SK-N-SH (cell line): ENCODE measurements around the gene LGR4. TPM values are rescaled to one million over a fixed set of nuclear protein-coding genes. Genes with fewer than 3 reads are reported as not detected.

Source experiments
- CTCF ChIA-PET: fragments of 300-600, 350-600 bp; formaldehyde crosslinking; extraction: SDS; loops from one replicate; lab custom pipeline; 2021; lab: Yijun Ruan, JAX
- POLR2A ChIA-PET: fragments of 350-600 bp; sonication (Branson Sonifier 250); formaldehyde crosslinking; extraction: SDS; loops from one replicate; lab custom pipeline; 2020; ENCODE audit warnings: antibody characterized with exemption, inconsistent platforms; lab: Yijun Ruan, JAX
- DNase-seq: peaks from one replicate; pipeline ENCODE4 v3.0.0; 2012
- H2AFZ ChIP-seq: fragments of 200-600 bp; sonication (generic); 2 replicates; pipeline ENCODE4 v1.8.1; 2016; ENCODE audit warnings: antibody characterized with exemption, mild to moderate bottlenecking, low read depth
- H3F3A ChIP-seq: fragments of 200-600 bp; sonication (generic); replicated peaks from 2 replicates; pipeline ENCODE3; 2016; ENCODE audit warnings: antibody characterized with exemption, mild to moderate bottlenecking; ENCODE audit not compliant: insufficient read depth
- H3K27ac ChIP-seq, 2 experiments: fragments of 200-500 bp in 1 of 2; fragments of 200-600 bp in 1 of 2; sonication (Bioruptor generic) in 1 of 2; sonication (generic), shearing (Covaris generic) in 1 of 2; 2 replicates each; pipeline versions ENCODE4 v1.5.1 to v1.6.1; 2014 to 2016; ENCODE audit warnings: low read depth in 2 of 2, inconsistent platforms in 1 of 2, low read length in 1 of 2, mild to moderate bottlenecking in 1 of 2, mixed read lengths in 1 of 2
- H3K27me3 ChIP-seq: fragments of 200-600 bp; sonication (generic), shearing (Covaris generic); 2 replicates; pipeline ENCODE4 v1.6.1; 2016; ENCODE audit warnings: mixed run types; ENCODE audit not compliant: insufficient read depth
- H3K36me3 ChIP-seq, 2 experiments: fragments of 200-500 bp in 1 of 2; fragments of 200-600 bp in 1 of 2; sonication (Bioruptor generic) in 1 of 2; sonication (generic) in 1 of 2; replicated peaks in 1 of 2; 2 replicates each; pipeline versions ENCODE3 to v1.5.1; 2014 to 2016; ENCODE audit warnings: low read length in 1 of 2, mild to moderate bottlenecking in 1 of 2; ENCODE audit not compliant: insufficient read depth in 2 of 2, control insufficient read depth in 1 of 2
- H3K4me1 ChIP-seq, 2 experiments: fragments of 200-500 bp in 1 of 2; fragments of 200-600 bp in 1 of 2; sonication (Bioruptor generic) in 1 of 2; sonication (generic), shearing (Covaris generic) in 1 of 2; 2 replicates each; pipeline versions ENCODE4 v1.5.1 to v1.6.1; 2014 to 2016; ENCODE audit warnings: low read depth in 1 of 2, low read length in 1 of 2, mixed run types in 1 of 2; ENCODE audit not compliant: insufficient read depth in 2 of 2, control insufficient read depth in 1 of 2
- H3K4me2 ChIP-seq: fragments of 200-600 bp; sonication (generic), shearing (Covaris generic); 2 replicates; pipeline ENCODE4 v1.6.1; 2017; ENCODE audit warnings: mixed run types
- H3K4me3 ChIP-seq, 2 experiments: fragments of 200-500 bp in 1 of 2; fragments of 200-600 bp in 1 of 2; sonication (Bioruptor generic) in 1 of 2; sonication (generic), shearing (Covaris generic) in 1 of 2; 2 replicates each; pipeline versions ENCODE4 v1.5.1 to v1.8.1; 2014 to 2016; ENCODE audit warnings: low read depth in 2 of 2, inconsistent platforms in 1 of 2, low read length in 1 of 2, mild to moderate bottlenecking in 1 of 2, mixed read lengths in 1 of 2, moderate library complexity in 1 of 2
- H3K79me2 ChIP-seq: fragments of 200-600 bp; sonication (generic); 2 replicates; pipeline ENCODE4 v1.8.1; 2017; ENCODE audit warnings: mild to moderate bottlenecking; ENCODE audit not compliant: insufficient read depth
- H3K9ac ChIP-seq: fragments of 200-600 bp; sonication (generic); 2 replicates; pipeline ENCODE4 v1.6.1; 2017; ENCODE audit warnings: mixed run types
- H3K9me2 ChIP-seq: fragments of 200-600 bp; sonication (generic); 2 replicates; pipeline ENCODE4 v1.6.1; 2017; ENCODE audit warnings: mixed run types
- H3K9me3 ChIP-seq: fragments of 200-600 bp; sonication (generic); 2 replicates; pipeline ENCODE4 v1.6.1; 2017; ENCODE audit warnings: mixed run types, mild to moderate bottlenecking, moderate library complexity
- H4K20me1 ChIP-seq: fragments of 200-600 bp; sonication (generic); 2 replicates; pipeline ENCODE4 v1.6.1; 2017; ENCODE audit warnings: mild to moderate bottlenecking, mixed run types; ENCODE audit not compliant: insufficient read depth
- EZH2phosphoT487 ChIP-seq: fragments of 200-600 bp; sonication (generic); IDR thresholded peaks from 2 replicates; pipeline ENCODE4 v1.6.1; 2017; ENCODE audit warnings: low read depth, mixed run types, mild to moderate bottlenecking, antibody characterized with exemption, moderate library complexity, borderline replicate concordance
- FOSL2 ChIP-seq: IDR thresholded peaks from 2 replicates; pipeline ENCODE4 v1.4.0; 2012; ENCODE audit warnings: low read depth, mild to moderate bottlenecking, moderate library complexity, borderline replicate concordance
- FOXJ3 ChIP-seq: sonication (generic); formaldehyde crosslinking; IDR thresholded peaks from 2 replicates; pipeline ENCODE4 v1.5.1; 2020; ENCODE audit warnings: mild to moderate bottlenecking, missing genetic modification reagents
- FOXM1 ChIP-seq: IDR thresholded peaks from 2 replicates; pipeline ENCODE4 v1.4.0; 2012; ENCODE audit warnings: low read depth, mild to moderate bottlenecking
- GABPA ChIP-seq: IDR thresholded peaks from 2 replicates; pipeline ENCODE4 v1.4.0; 2012; ENCODE audit warnings: low read depth, mild to moderate bottlenecking
- IRF3 ChIP-seq: fragments of 150-350 bp; IDR thresholded peaks from 2 replicates; pipeline ENCODE4 v1.6.1; 2016; ENCODE audit warnings: mild to moderate bottlenecking, low read depth, low read length
- MAX ChIP-seq: IDR thresholded peaks from 2 replicates; pipeline ENCODE4 v1.4.0; 2012; ENCODE audit warnings: low read depth
- MEF2A ChIP-seq: IDR thresholded peaks from 2 replicates; pipeline ENCODE4 v1.4.0; 2012; ENCODE audit warnings: low read depth, borderline replicate concordance
- NFIC ChIP-seq: IDR thresholded peaks from 2 replicates; pipeline ENCODE4 v1.4.0; 2012; ENCODE audit warnings: borderline replicate concordance
- NRF1 ChIP-seq: IDR thresholded peaks from 2 replicates; pipeline ENCODE4 v1.6.1; 2012; ENCODE audit warnings: low read depth, mild to moderate bottlenecking, low read length
- POLR2AphosphoS5 ChIP-seq: IDR thresholded peaks from 2 replicates; pipeline ENCODE4 v1.6.1; 2012; ENCODE audit warnings: low read depth, low read length
- RAD21 ChIP-seq: IDR thresholded peaks from 2 replicates; pipeline ENCODE4 v1.6.1; 2012; ENCODE audit warnings: mild to moderate bottlenecking, low read length
- REST ChIP-seq: IDR thresholded peaks from 2 replicates; pipeline ENCODE4 v1.6.1; 2012; ENCODE audit warnings: mild to moderate bottlenecking, low read depth, low read length, moderate library complexity
- TAF1 ChIP-seq: IDR thresholded peaks from 2 replicates; pipeline ENCODE4 v1.6.1; 2012; ENCODE audit warnings: low read depth, mild to moderate bottlenecking, low read length, moderate library complexity, borderline replicate concordance
- TCF12 ChIP-seq: IDR thresholded peaks from 2 replicates; pipeline ENCODE4 v1.4.0; 2012
- YY1 ChIP-seq: IDR thresholded peaks from 2 replicates; pipeline ENCODE4 v1.4.0; 2012; ENCODE audit warnings: low read depth, mild to moderate bottlenecking
- WGBS: methylation state at CpG from one replicate; pipeline ENCODE4 v1.1.6; 2017; ENCODE audit warnings: low lambda C conversion rate; 5-methylcytosine and 5-hydroxymethylcytosine counted together
- polyA plus RNA-seq, 3 experiments: library from polyadenylated mRNA; depleted of rRNA; stranded (reverse); fragments of >200 nt; gene quantifications; 2 replicates each; pipeline ENCODE4 v1.2.3, GENCODE V29; 2012

LGR4 gene
- polyA plus RNA-seq, 1 of the 3 experiments (the other 2 are of a cell fraction): 2.6 TPM

GRCh38 chr11:27465629-27466028, 7.0 kb downstream of the LGR4 start:
- no peak for TF ChIP-seq GABPA
- TF ChIP-seq REST: no peak
- TF ChIP-seq NRF1: no peak
- TF ChIP-seq IRF3: no peak
- TF ChIP-seq FOXJ3 (CRISPR knock-in tag): no peak
- TF ChIP-seq MEF2A: no peak
- TF ChIP-seq TCF12: no peak
- no peak for TF ChIP-seq FOSL2
- TF ChIP-seq RAD21: no peak
- TF ChIP-seq MAX: no peak
- no peak for TF ChIP-seq TAF1
- TF ChIP-seq FOXM1: no peak
- no peak for TF ChIP-seq EZH2phosphoT487
- no peak for TF ChIP-seq NFIC
- TF ChIP-seq POLR2AphosphoS5: no peak
- TF ChIP-seq YY1: no peak
- TF ChIP-seq, all 33 proteins: peak for 0
- peaks cover under 1 to 55% of the 10 kb centered on the region in 2 experiments for H3K4me1 ChIP-seq

More at GRCh38 chr11:27465629-27466028, 7.0 kb downstream of the LGR4 start:
- no peaks in the 10 kb centered on the region for H3K9me2 ChIP-seq
- CTCF ChIA-PET: interaction anchor here (0.7 to 2.1 kb wide), 6 partner anchors 9 to 282 kb away, joined by 3 to 7 read pairs (median 4); no protein-coding TSS in a partner anchor
- peaks cover 35% of the 10 kb centered on the region for H3K79me2 ChIP-seq
- no peaks in the 10 kb centered on the region for H3K36me3 ChIP-seq
- DNase-seq: no peak
- no peak overlapping the region for H3K9ac ChIP-seq
- no peaks in the 10 kb centered on the region for H3F3A ChIP-seq
- WGBS: 82% methylated on average over 3 of the region's 3 CpGs
- POLR2A ChIA-PET: no interaction called here
- no peaks in the 10 kb centered on the region for H3K9me3 ChIP-seq
- H3K4me3 ChIP-seq: no peak overlapping the region
- no peak overlapping the region for H3K27ac ChIP-seq
- no peak overlapping the region for H3K4me2 ChIP-seq
- no peak overlapping the region for H2AFZ ChIP-seq
- H3K27me3 ChIP-seq: no peaks in the 10 kb centered on the region
- H4K20me1 ChIP-seq: no peaks in the 10 kb centered on the region
